IMR-90 (cell line): Measurements from ENCODE around the gene LIPN. TPM values are rescaled to one million over a fixed set of nuclear protein-coding genes. Genes with fewer than 3 reads are reported as not detected.

ENCODE experiments used
- ATAC-seq: fragments of 200-7000 bp; cut with Tn5 transposase; 2 replicates; pipeline ENCODE4 v1.9.1; 2020; ENCODE audit warnings: low read depth, mild to moderate bottlenecking, moderate library complexity
- BruUV-seq: library from RNA; stranded (reverse); fragments of 400-500 nt; replicated peaks from 2 replicates; lab custom pipeline; 2021; lab: Mats Ljungman, UMichigan
- CTCF ChIA-PET: fragments of 300-600 bp; formaldehyde crosslinking; extraction: SDS; loops from one replicate; lab custom pipeline; 2021; ENCODE audit warnings: antibody characterized with exemption; lab: Yijun Ruan, JAX
- POLR2A ChIA-PET: fragments of 300-600 bp; sonication (Branson Sonifier 250); formaldehyde crosslinking; loops from one replicate; lab custom pipeline; 2022; ENCODE audit warnings: antibody characterized with exemption; ENCODE audit not compliant: unreplicated experiment; lab: Charles Lee
- DNase-seq: peaks from one replicate; pipeline ENCODE4 v3.0.0; 2013
- H2AFZ ChIP-seq: replicated peaks from 2 replicates; pipeline ENCODE3; 2013; ENCODE audit warnings: low read length, mild to moderate bottlenecking; ENCODE audit not compliant: poor library complexity
- H2AK5ac ChIP-seq: 2 replicates; pipeline ENCODE4 v1.6.1; 2013; ENCODE audit warnings: low read depth, low read length, inconsistent platforms
- H2AK9ac ChIP-seq: replicated peaks from 2 replicates; pipeline ENCODE3; 2013; ENCODE audit warnings: mild to moderate bottlenecking, low read depth, low read length, moderate library complexity; ENCODE audit not compliant: poor library complexity
- H2BK120ac ChIP-seq: 2 replicates; pipeline ENCODE4 v1.6.1; 2013; ENCODE audit warnings: low read depth, low read length, inconsistent platforms
- H2BK15ac ChIP-seq: 3 replicates; pipeline ENCODE4 v1.6.1; 2013; ENCODE audit warnings: low read depth, low read length, inconsistent platforms
- H2BK20ac ChIP-seq: 2 replicates; pipeline ENCODE4 v1.6.1; 2013; ENCODE audit warnings: low read depth, mild to moderate bottlenecking, inconsistent platforms, low read length, moderate library complexity
- H2BK5ac ChIP-seq: 2 replicates; pipeline ENCODE4 v1.6.1; 2013; ENCODE audit warnings: mild to moderate bottlenecking, low read depth, low read length, inconsistent platforms; ENCODE audit not compliant: poor library complexity, severe bottlenecking
- H3K14ac ChIP-seq: replicated peaks from 2 replicates; pipeline ENCODE4 v1.6.1; 2013; ENCODE audit warnings: low read depth, low read length, inconsistent platforms
- H3K18ac ChIP-seq: 2 replicates; pipeline ENCODE4 v1.6.1; 2013; ENCODE audit warnings: low read depth, low read length, control low read depth
- H3K23ac ChIP-seq: 2 replicates; pipeline ENCODE4 v1.6.1; 2013; ENCODE audit warnings: low read depth, low read length, inconsistent platforms
- H3K27ac ChIP-seq: 2 replicates; pipeline ENCODE4 v1.5.1; 2013; ENCODE audit warnings: mild to moderate bottlenecking, control low read depth, low read length; ENCODE audit not compliant: insufficient read depth
- H3K27me3 ChIP-seq: 2 replicates; pipeline ENCODE4 v1.6.1; 2013; ENCODE audit warnings: low read length; ENCODE audit not compliant: control insufficient read depth, insufficient read depth
- H3K36me3 ChIP-seq: 2 replicates; pipeline ENCODE4 v1.6.1; 2013; ENCODE audit warnings: low read length, mixed read lengths; ENCODE audit not compliant: control insufficient read depth, insufficient read depth
- H3K4ac ChIP-seq: 2 replicates; pipeline ENCODE4 v1.6.1; 2013; ENCODE audit warnings: low read depth, low read length, inconsistent platforms
- H3K4me1 ChIP-seq: 2 replicates; pipeline ENCODE4 v1.6.1; 2013; ENCODE audit warnings: low read length, mixed read lengths; ENCODE audit not compliant: control insufficient read depth, insufficient read depth
- H3K4me2 ChIP-seq: 2 replicates; pipeline ENCODE4 v1.6.1; 2013; ENCODE audit warnings: low read depth, mild to moderate bottlenecking, control low read depth, low read length, moderate library complexity
- H3K4me3 ChIP-seq: 2 replicates; pipeline ENCODE4 v1.5.1; 2013; ENCODE audit warnings: low read depth, mild to moderate bottlenecking, control low read depth, low read length, moderate library complexity; ENCODE audit not compliant: insufficient read depth
- H3K56ac ChIP-seq: 2 replicates; pipeline ENCODE4 v1.6.1; 2013; ENCODE audit warnings: low read length, inconsistent platforms; ENCODE audit not compliant: insufficient read depth; ENCODE audit errors: extremely low read depth
- H3K79me1 ChIP-seq, 2 experiments: 2 replicates each; pipeline ENCODE4 v1.6.1; 2013; ENCODE audit warnings: low read length in 2 of 2, inconsistent platforms in 1 of 2, low read depth in 1 of 2
- H3K9ac ChIP-seq: 2 replicates; pipeline ENCODE4 v1.6.1; 2013; ENCODE audit warnings: low read depth, low read length, control low read depth
- H3K9me1 ChIP-seq: 2 replicates; pipeline ENCODE4 v1.6.1; 2013; ENCODE audit warnings: low read length, inconsistent platforms; ENCODE audit not compliant: insufficient read depth
- H3K9me3 ChIP-seq: 2 replicates; pipeline ENCODE4 v1.6.1; 2013; ENCODE audit warnings: low read length; ENCODE audit not compliant: control insufficient read depth, insufficient read depth
- H4K20me1 ChIP-seq: 2 replicates; pipeline ENCODE4 v1.6.1; 2013; ENCODE audit warnings: low read length, inconsistent platforms; ENCODE audit not compliant: insufficient read depth
- H4K5ac ChIP-seq: 2 replicates; pipeline ENCODE4 v1.6.1; 2013; ENCODE audit warnings: mild to moderate bottlenecking, low read depth, low read length, control low read depth
- H4K8ac ChIP-seq, 2 experiments: 2 replicates each; pipeline ENCODE4 v1.6.1; 2013; ENCODE audit warnings: low read depth in 2 of 2, low read length in 2 of 2, control low read depth in 1 of 2, inconsistent platforms in 1 of 2
- H4K91ac ChIP-seq: 2 replicates; pipeline ENCODE4 v1.6.1; 2013; ENCODE audit warnings: low read depth, low read length, inconsistent platforms; ENCODE audit not compliant: insufficient read depth
- MAFK ChIP-seq: IDR thresholded peaks from 2 replicates; pipeline ENCODE4 v1.6.1; 2012; ENCODE audit warnings: low read depth, low read length, improper control_type of control experiment
- NFE2L2 ChIP-seq: fragments of 150-350 bp; IDR thresholded peaks from 2 replicates; pipeline ENCODE4 v1.6.1; 2016; ENCODE audit warnings: low read depth, mild to moderate bottlenecking, low read length
- WGBS, 2 experiments: methylation state at CpG; one replicate each; pipeline versions ENCODE4 v1.1.5 to v1.1.7; 2013; ENCODE audit warnings: missing lambda C conversion rate in 2 of 2; ENCODE audit not compliant: insufficient read length in 1 of 2; ENCODE audit errors: extremely low coverage in 2 of 2; 5-methylcytosine and 5-hydroxymethylcytosine counted together
- dilution Hi-C: fragments of 300-500 bp; cut with HindIII; formaldehyde crosslinking; loops from one replicate; pipeline ENCODE4 v1.14.3; 2018; ENCODE audit warnings: low sequenced_read_pairs; ENCODE audit not compliant: unreplicated experiment
- in situ Hi-C: fragments of 300-500 bp; cut with MboI; formaldehyde crosslinking; loops from 3 replicates; pipeline ENCODE4 v1.14.3; 2019; ENCODE audit warnings: low sequenced_read_pairs, inconsistent platforms, mixed read lengths
- intact Hi-C: fragments of 100-400 bp; cut with micrococcal nuclease; formaldehyde crosslinking; loops from 2 replicates; pipeline ENCODE4 v1.10.0; 2022
- polyA plus RNA-seq, 3 experiments: library from polyadenylated mRNA; depleted of rRNA; stranded (reverse); fragments of >200 nt; gene quantifications; 2 replicates each; pipeline ENCODE4 v1.2.3, GENCODE V29; 2012; ENCODE audit warnings: low replicate concordance in 1 of 3
- total RNA-seq: library from RNA; depleted of rRNA; stranded (reverse); fragments of >200 nt; gene quantifications from 2 replicates; pipeline ENCODE4 v1.2.3, GENCODE V29; 2012

LIPN gene
- total and polyA plus RNA-seq, 2 of the 4 experiments (the other 2 are of a cell fraction) = not detected

- Histone ChIP-seq H3K36me3 (no peaks in the 10 kb centered on the region), H4K91ac (no peak overlapping the region), H3K4ac (no peak overlapping the region), H3K4me2 (no peak overlapping the region), H3K18ac (no peak overlapping the region), H3K9me1 (no peaks in the 10 kb centered on the region; the same call in 1 of the 2 replicates), H2BK5ac (no peak overlapping the region), H3K27ac (no peak overlapping the region), H3K56ac (no peak overlapping the region), H3K14ac (no peak overlapping the region), H3K4me3 (no peak overlapping the region), H2AK5ac (no peak overlapping the region), H3K23ac (no peak overlapping the region), H4K20me1 (no peaks in the 10 kb centered on the region), H3K27me3 (peaks cover 7% of the 10 kb centered on the region), H2BK20ac (no peak overlapping the region), H2AFZ (no peak overlapping the region), H2BK15ac (no peak overlapping the region), H3K9ac (no peak overlapping the region), H2AK9ac (no peak overlapping the region), H4K8ac (no peak overlapping the region), H3K4me1 (no peaks in the 10 kb centered on the region), H2BK120ac (no peak overlapping the region), H3K9me3 (no peaks in the 10 kb centered on the region), H4K5ac (no peak overlapping the region), H3K79me1 (no peaks in the 10 kb centered on the region)
- in situ Hi-C loops = no loop called here
- TF ChIP-seq NFE2L2 (no peak), MAFK (peak; percentile 50)
- intact Hi-C loops = loop anchor here (5.0 kb wide), 1 partner anchor 39 kb away; no protein-coding TSS in a partner anchor
- WGBS, 2 experiments = no CpG with 5 or more reads among the region's 1 CpG
- dilution Hi-C loops = no loop called here
- POLR2A ChIA-PET = no interaction called here
- BruUV-seq = no TSS peak
- CTCF ChIA-PET = interaction anchor here (0.6 kb wide), 2 partner anchors 8 to 54 kb away, joined by 3 to 4 read pairs; no protein-coding TSS in a partner anchor
- DNase-seq (no peak), ATAC-seq (no peak)
Observed at GRCh38 chr10:88756660-88757059, 3.2 kb upstream of the LIPN start.
